K562 (cell line): ENCODE data around the gene EXOC3. TPM values are rescaled to one million over a fixed set of nuclear protein-coding genes. Genes with fewer than 3 reads are reported as not detected.

Experiments used
- ATAC-seq: fragments of 200-7000 bp; cut with Tn5 transposase; 3 replicates; pipeline ENCODE4 v1.9.1; 2020; ENCODE audit warnings: moderate library complexity
- BruUV-seq: library from RNA; stranded (reverse); fragments of 400-500 nt; replicated peaks from 2 replicates; lab custom pipeline; 2021; lab: Mats Ljungman, UMichigan
- CTCF ChIA-PET: fragments of 300-600 bp; formaldehyde crosslinking; extraction: SDS; loops from one replicate; lab custom pipeline; 2021; ENCODE audit warnings: low intra/inter-chr PET ratio; lab: Yijun Ruan, JAX
- POLR2A ChIA-PET: fragments of 300-600, 350-650 bp; sonication (Branson Sonifier 250); formaldehyde crosslinking; extraction: SDS; loops from one replicate; lab custom pipeline; 2021; ENCODE audit warnings: antibody characterized with exemption, inconsistent platforms; lab: Yijun Ruan, JAX
- DNase-seq, 4 experiments: peaks; one replicate each; pipeline versions ENCODE4 v3.0.0 to v3.0.0-alpha.2; 2011 to 2018; ENCODE audit warnings: low spot score in 3 of 4, mixed read lengths in 3 of 4; ENCODE audit errors: extremely low read depth in 1 of 4
- FAIRE-seq: peaks from 2 replicates; lab custom pipeline; 2011; peaks lifted over from hg19 to GRCh38; lab: Jason Lieb, UNC
- H2AFZ ChIP-seq: 2 replicates; pipeline ENCODE4 v1.6.0; 2011; ENCODE audit warnings: low read depth, low read length, control low read depth, inconsistent platforms
- H3K27ac ChIP-seq: fragments of 200-600 bp; 3 replicates; pipeline ENCODE4 v1.8.0; 2011; ENCODE audit warnings: low read depth, mild to moderate bottlenecking, control low read depth, inconsistent platforms, low read length, moderate library complexity, mixed read lengths; ENCODE audit errors: extremely low read depth
- H3K27me3 ChIP-seq, 2 experiments: fragments of 300-600 bp in 1 of 2; 2 replicates in 1 of 2; 3 replicates in 1 of 2; pipeline versions ENCODE4 v1.6.0 to v1.8.0; 2011; ENCODE audit warnings: inconsistent platforms in 2 of 2, low read length in 2 of 2, mild to moderate bottlenecking in 1 of 2, mixed read lengths in 1 of 2, moderate library complexity in 1 of 2; ENCODE audit not compliant: control insufficient read depth in 2 of 2, insufficient read depth in 2 of 2
- H3K36me3 ChIP-seq: fragments of 300-600 bp; 3 replicates; pipeline ENCODE4 v1.8.0; 2011; ENCODE audit warnings: mild to moderate bottlenecking, low read length, inconsistent platforms; ENCODE audit not compliant: control insufficient read depth, insufficient read depth
- H3K4me1 ChIP-seq, 2 experiments: fragments of 200-600 bp in 1 of 2; replicated peaks in 1 of 2; 2 replicates in 1 of 2; 3 replicates in 1 of 2; pipeline versions ENCODE4 v1.5.1 to v1.8.0; 2011; ENCODE audit warnings: inconsistent platforms in 2 of 2, low read length in 2 of 2, mild to moderate bottlenecking in 1 of 2, mixed read lengths in 1 of 2, moderate library complexity in 1 of 2; ENCODE audit not compliant: control insufficient read depth in 2 of 2, insufficient read depth in 2 of 2
- H3K4me2 ChIP-seq: 2 replicates; pipeline ENCODE4 v1.6.1; 2011; ENCODE audit warnings: low read length, control low read depth, inconsistent platforms, mixed read lengths; ENCODE audit not compliant: insufficient read depth
- H3K4me3 ChIP-seq: fragments of 200-600 bp; sonication (generic), shearing (Covaris generic); 2 replicates; pipeline ENCODE4 v1.5.1; 2016; ENCODE audit warnings: control low read depth, inconsistent platforms
- H3K79me2 ChIP-seq: fragments of 200-600 bp; 3 replicates; pipeline ENCODE4 v1.8.0; 2011; ENCODE audit warnings: low read length, inconsistent platforms; ENCODE audit not compliant: control insufficient read depth, insufficient read depth
- H3K9ac ChIP-seq, 2 experiments: 2 replicates each; pipeline versions ENCODE4 v1.6.0 to v1.6.1; 2011; ENCODE audit warnings: low read depth in 2 of 2, low read length in 2 of 2, control low read depth in 1 of 2, inconsistent platforms in 1 of 2, mild to moderate bottlenecking in 1 of 2, mixed read lengths in 1 of 2; ENCODE audit not compliant: insufficient read depth in 1 of 2
- H3K9me1 ChIP-seq: one replicate; pipeline ENCODE4 v1.6.0; 2011; ENCODE audit warnings: inconsistent platforms, mild to moderate bottlenecking, low read length, moderate library complexity; ENCODE audit not compliant: control insufficient read depth, insufficient read depth
- H3K9me3 ChIP-seq: replicated peaks from 2 replicates; pipeline ENCODE4 v1.5.1; 2011; ENCODE audit warnings: low read depth, low read length, inconsistent platforms; ENCODE audit not compliant: control insufficient read depth, insufficient read depth
- H4K20me1 ChIP-seq: replicated peaks from 2 replicates; pipeline ENCODE4 v1.6.1; 2011; ENCODE audit warnings: low read length, inconsistent platforms, mixed read lengths; ENCODE audit not compliant: control insufficient read depth, insufficient read depth
- FUS ChIP-seq: fragments of 200-400 bp; formaldehyde crosslinking; optimal IDR thresholded peaks from 2 replicates; pipeline ENCODE3; 2017; ENCODE audit warnings: low read depth, low read length
- GATAD2B ChIP-seq: fragments of 450-650 bp; IDR thresholded peaks from 2 replicates; pipeline ENCODE4 v1.6.1; 2017; ENCODE audit warnings: mild to moderate bottlenecking, borderline replicate concordance
- HDGF ChIP-seq: fragments of 450-650 bp; IDR thresholded peaks from 2 replicates; pipeline ENCODE4 v1.6.1; 2016
- HMGN3 ChIP-seq: IDR thresholded peaks from 2 replicates; pipeline ENCODE4 v1.6.1; 2011; ENCODE audit warnings: borderline replicate concordance, low read depth, mild to moderate bottlenecking, mixed read lengths, low read length; ENCODE audit not compliant: insufficient read length; ENCODE audit errors: extremely low read depth
- HSF4 ChIP-seq: fragments of 250-450 bp; sonication (Bioruptor Pico); IDR thresholded peaks from 2 replicates; pipeline ENCODE4 v2.1.2; 2022; ENCODE audit warnings: mild to moderate bottlenecking, moderate library complexity, borderline replicate concordance
- SIRT6 ChIP-seq: IDR thresholded peaks from one replicate; pipeline ENCODE4 v1.6.1; 2012; ENCODE audit warnings: low read depth, mild to moderate bottlenecking, control low read depth, inconsistent platforms, low read length, moderate library complexity
- ZNF512 ChIP-seq: IDR thresholded peaks from 2 replicates; pipeline ENCODE4 v1.6.1; 2016; ENCODE audit warnings: missing genetic modification characterization, missing compliant biosample characterization
- ZNF561 ChIP-seq: fragments of 450-650 bp; formaldehyde crosslinking; conservative IDR thresholded peaks from 2 replicates; pipeline ENCODE4 v1.4.0; 2020; ENCODE audit warnings: mild to moderate bottlenecking, moderate library complexity
- WGBS: fragments of 100-300 bp; shearing (Covaris generic); methylation state at CpG from one replicate; pipeline ENCODE4 v1.1.6; 2016; ENCODE audit warnings: low coverage, mixed read lengths; ENCODE audit not compliant: insufficient coverage; ENCODE audit errors: missing lambda C conversion rate; 5-methylcytosine and 5-hydroxymethylcytosine counted together
- in situ Hi-C: fragments of 300-500 bp; cut with MboI; formaldehyde crosslinking; loops from 4 replicates; pipeline ENCODE4 v1.15.0; 2018; ENCODE audit warnings: inconsistent platforms, mixed read lengths
- intact Hi-C: fragments of 100-400 bp; cut with micrococcal nuclease; formaldehyde crosslinking; loops from 2 replicates; pipeline ENCODE4 v1.14.2; 2022
- polyA plus RNA-seq, 8 experiments: library from polyadenylated mRNA; depleted of rRNA in 4 of 8; stranded (reverse) in 5 of 8; unstranded in 3 of 8; fragments of >200 nt; fragmentation: Nextera tagmentation in 2 of 8; fragmentation: Illumina TruSeq in 1 of 8; extraction: Ambion mirVana in 2 of 8; extraction: Trizol in 1 of 8; gene quantifications; 2 replicates each; pipeline versions ENCODE4 v1.2.1 to v1.2.3, GENCODE V29; 2011 to 2014; ENCODE audit warnings: inconsistent platforms in 1 of 8, missing spikeins in 1 of 8
- total RNA-seq, 7 experiments: library from RNA; depleted of rRNA in 6 of 7; stranded (reverse); fragments of >200 nt in 6 of 7; fragmentation: Illumina TruSeq in 2 of 7; extraction: Trizol in 2 of 7; gene quantifications; 2 replicates each; pipeline versions ENCODE4 v1.2.1 to v1.2.3, GENCODE V29; 2011 to 2021; ENCODE audit warnings: low replicate concordance in 1 of 7
- TF ChIP-seq, protein P1 (sequence below): fragments of 200-400 bp; formaldehyde crosslinking; IDR thresholded peaks from 2 replicates; pipeline ENCODE4 v1.6.1; 2017; ENCODE audit warnings: mild to moderate bottlenecking, low read depth, low read length, moderate library complexity

The EXOC3 gene
- total and polyA plus RNA-seq, 9 of the 15 experiments (the other 6 are each of a cell fraction or from before 2014, with no cell fraction given), result 1.4 to 41.9 (median 22.4) TPM

- Histone ChIP-seq H3K27me3 (no peaks in the 10 kb centered on the region), H3K9ac (no peak overlapping the region), H3K9me3 (peaks cover 8% of the 10 kb centered on the region), H2AFZ (no peak overlapping the region), H3K4me1 (0 out of 5 replicates have a peak, but pooled peaks cover 0 to 3% of the 10 kb centered on the region in 2 experiments), H3K36me3 (peaks cover 87% of the 10 kb centered on the region), H3K4me3 (no peak overlapping the region), H3K9me1 (no peaks in the 10 kb centered on the region), H4K20me1 (no peaks in the 10 kb centered on the region), H3K4me2 (no peak overlapping the region), H3K79me2 (peaks cover 7% of the 10 kb centered on the region; the same call in 1 of the 3 replicates), H3K27ac (no peak overlapping the region)
- in situ Hi-C loops, result no loop called here
- no peak for ATAC-seq
- FAIRE-seq, result no peak
- WGBS, result 96% methylated on average over 16 of the region's 16 CpGs
- POLR2A ChIA-PET, result interaction anchor here (0.8 kb wide), 1 partner anchor 150 kb away, joined by 3 read pairs; no protein-coding TSS in a partner anchor
- intact Hi-C loops, result no loop called here
- CTCF ChIA-PET, result no interaction called here
- TF ChIP-seq FUS, result no peak
- TF ChIP-seq ZNF561 (CRISPR knock-in tag), result no peak
- no peak for TF ChIP-seq HSF4 (CRISPR knock-in tag)
- no peak for TF ChIP-seq GATAD2B
- TF ChIP-seq HDGF, result no peak
- TF ChIP-seq, protein P1, sequence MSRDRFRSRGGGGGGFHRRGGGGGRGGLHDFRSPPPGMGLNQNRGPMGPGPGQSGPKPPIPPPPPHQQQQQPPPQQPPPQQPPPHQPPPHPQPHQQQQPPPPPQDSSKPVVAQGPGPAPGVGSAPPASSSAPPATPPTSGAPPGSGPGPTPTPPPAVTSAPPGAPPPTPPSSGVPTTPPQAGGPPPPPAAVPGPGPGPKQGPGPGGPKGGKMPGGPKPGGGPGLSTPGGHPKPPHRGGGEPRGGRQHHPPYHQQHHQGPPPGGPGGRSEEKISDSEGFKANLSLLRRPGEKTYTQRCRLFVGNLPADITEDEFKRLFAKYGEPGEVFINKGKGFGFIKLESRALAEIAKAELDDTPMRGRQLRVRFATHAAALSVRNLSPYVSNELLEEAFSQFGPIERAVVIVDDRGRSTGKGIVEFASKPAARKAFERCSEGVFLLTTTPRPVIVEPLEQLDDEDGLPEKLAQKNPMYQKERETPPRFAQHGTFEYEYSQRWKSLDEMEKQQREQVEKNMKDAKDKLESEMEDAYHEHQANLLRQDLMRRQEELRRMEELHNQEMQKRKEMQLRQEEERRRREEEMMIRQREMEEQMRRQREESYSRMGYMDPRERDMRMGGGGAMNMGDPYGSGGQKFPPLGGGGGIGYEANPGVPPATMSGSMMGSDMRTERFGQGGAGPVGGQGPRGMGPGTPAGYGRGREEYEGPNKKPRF, result no peak
- no peak for TF ChIP-seq SIRT6
- no peak for TF ChIP-seq HMGN3
- no peak for TF ChIP-seq ZNF512 (tag)
- no peak for DNase-seq
- no TSS peak for BruUV-seq
These were observed 10.9 kb downstream of the EXOC3 start for GRCh38 chr5:453725-454481.
